KOPT-K1 (cell line): ENCODE measurements around the gene PHACTR3.

Source experiments
- H3K27ac ChIP-seq: fragments of 200-600 bp; sonication (generic); 2 replicates; pipeline ENCODE4 v1.5.1; 2016; ENCODE audit warnings: antibody characterized with exemption, mild to moderate bottlenecking, low read depth, low read length; ENCODE audit not compliant: poor library complexity, severe bottlenecking
- H3K36me3 ChIP-seq: fragments of 200-600 bp; sonication (generic); 2 replicates; pipeline ENCODE4 v1.5.1; 2017; ENCODE audit warnings: antibody characterized with exemption, mild to moderate bottlenecking, low read length, moderate library complexity; ENCODE audit not compliant: insufficient read depth
- H3K9me3 ChIP-seq: fragments of 200-600 bp; sonication (generic); 2 replicates; pipeline ENCODE4 v1.5.1; 2017; ENCODE audit warnings: antibody characterized with exemption, low read length, mild to moderate bottlenecking; ENCODE audit not compliant: insufficient read depth, poor library complexity, severe bottlenecking

Gene PHACTR3

DNA sequence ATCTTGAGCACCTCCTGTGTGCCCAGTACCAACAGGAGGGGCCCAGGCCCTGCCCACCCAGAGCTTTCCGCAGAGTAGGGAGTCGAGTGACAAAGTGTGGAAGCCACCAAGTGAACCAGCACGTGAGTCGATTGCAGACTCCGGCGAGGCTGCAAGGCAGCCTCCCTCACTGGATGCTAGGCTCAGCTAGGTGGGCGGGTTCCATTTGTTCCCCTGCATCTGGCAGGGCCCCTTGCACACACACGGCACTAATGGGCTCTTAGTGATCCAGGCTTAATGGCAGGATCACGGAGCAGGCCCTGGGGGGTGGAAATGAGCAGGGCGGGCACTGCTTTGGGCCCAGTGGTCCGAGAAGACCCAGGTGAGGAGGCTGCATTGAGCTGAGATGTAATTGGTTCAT is 140.4 kb downstream of the PHACTR3 start:
- no peaks in the 10 kb centered on the region for H3K9me3 ChIP-seq

DNA sequence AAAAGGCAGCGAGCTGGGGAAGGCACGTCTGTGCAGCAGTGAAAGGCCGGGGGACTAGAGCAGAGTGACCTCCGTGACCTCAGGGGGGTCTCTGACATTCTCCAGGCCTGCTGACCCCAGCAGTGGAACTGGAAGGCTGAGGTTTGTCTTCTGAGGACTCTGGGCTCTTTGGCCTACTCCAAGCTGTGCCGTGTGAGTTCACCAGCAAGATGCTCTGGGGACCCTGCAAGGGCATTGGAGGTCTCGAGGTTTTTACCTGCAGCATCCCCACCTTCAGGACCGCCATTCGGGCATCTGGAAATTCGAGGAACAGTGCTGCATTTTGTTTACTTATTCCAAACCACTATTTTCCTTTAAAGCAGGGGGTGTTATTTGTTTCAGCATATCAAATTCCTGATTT is 140.9 kb downstream of the PHACTR3 start:
- Histone ChIP-seq H3K27ac (no peak overlapping the region), H3K36me3 (peaks cover 58% of the 10 kb centered on the region), H3K9me3 (no peaks in the 10 kb centered on the region)

More for the DNA sequence above, 140.4 kb downstream of the PHACTR3 start:
- peaks cover 53% of the 10 kb centered on the region for H3K36me3 ChIP-seq
- no peak overlapping the region for H3K27ac ChIP-seq

DNA sequence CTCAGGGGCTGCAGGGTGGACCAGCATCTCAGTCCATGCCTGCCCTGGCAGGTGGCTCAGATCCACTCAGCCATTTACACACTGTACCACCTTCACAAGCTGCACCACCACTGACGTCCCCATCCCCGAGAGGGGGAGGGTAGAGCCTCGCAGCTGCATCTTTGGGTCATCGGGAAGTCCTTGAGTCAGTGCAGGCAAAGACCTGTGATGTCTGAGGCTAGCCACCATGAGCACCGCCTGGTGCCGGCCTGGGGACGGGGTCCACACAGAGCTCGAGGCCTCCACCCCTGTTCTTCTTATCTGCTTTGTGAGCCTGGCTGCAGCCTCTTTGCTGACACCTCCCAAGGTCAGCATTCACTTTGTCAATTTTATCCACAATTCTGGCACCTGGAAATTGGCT is 141.4 kb downstream of the PHACTR3 start:
- Histone ChIP-seq H3K9me3 (no peaks in the 10 kb centered on the region), H3K27ac (no peak overlapping the region), H3K36me3 (peaks cover 63% of the 10 kb centered on the region)

DNA sequence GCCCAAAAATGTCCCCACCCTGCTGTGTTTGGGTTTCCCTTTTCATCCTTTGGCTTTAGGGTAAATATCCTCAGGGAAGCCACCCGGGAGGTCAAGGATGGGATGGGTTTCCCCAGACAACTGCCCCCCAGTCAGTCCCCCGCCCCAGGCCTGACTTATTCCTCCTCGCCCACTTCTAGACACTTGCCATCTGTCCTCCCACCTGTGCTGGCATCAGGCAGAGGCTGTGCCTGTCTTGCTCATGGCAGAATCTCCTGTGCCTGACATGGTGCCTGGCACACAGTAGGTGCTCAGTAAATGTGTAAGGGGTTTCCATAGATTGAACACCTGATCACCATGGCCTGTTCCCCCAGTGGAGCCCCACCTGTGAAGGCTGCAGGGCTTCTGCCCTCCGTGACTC is 141.8 kb downstream of the PHACTR3 start:
- H3K36me3 ChIP-seq, result peaks cover 66% of the 10 kb centered on the region
- no peaks in the 10 kb centered on the region for H3K9me3 ChIP-seq
- no peak overlapping the region for H3K27ac ChIP-seq

DNA sequence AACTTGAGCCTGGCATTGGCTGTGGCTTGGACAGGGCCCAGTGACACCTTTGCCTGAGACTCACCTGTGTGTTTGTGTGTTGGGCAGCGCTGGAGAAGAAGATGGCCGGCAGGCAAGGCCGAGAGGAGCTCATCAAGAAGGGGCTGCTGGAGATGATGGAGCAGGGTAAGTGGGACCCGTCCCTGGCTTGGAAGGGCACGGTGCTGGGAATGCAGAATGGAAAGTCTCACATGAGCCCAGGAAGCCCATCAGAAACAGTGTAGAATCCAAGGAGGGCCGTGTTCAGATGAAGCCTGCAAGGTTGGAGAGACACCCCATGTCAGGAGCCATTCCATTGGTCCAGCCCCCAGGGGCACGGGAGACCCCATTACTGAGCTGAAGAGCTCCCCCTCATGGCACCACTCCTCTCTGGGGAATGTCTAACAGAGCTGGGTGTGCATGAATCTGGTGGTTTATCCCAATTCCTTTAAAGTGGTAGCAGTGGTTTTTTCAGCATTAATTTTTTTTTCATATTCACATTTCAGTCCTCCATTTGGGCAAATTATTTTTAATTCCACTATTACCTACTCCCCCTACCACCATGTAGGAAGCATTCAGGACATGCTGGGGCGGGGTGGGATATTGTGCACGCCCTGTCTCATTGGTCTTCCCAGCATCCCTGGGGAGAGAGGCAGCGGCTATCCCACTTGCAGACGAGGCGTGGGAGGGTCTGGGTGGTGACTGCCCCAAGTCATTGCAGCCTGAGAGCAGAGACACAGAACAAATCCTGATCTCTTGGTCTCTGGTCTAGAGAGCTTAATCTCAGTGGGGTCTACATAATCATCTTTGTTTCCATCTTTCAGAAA is 143.6 kb downstream of the PHACTR3 start:
- Histone ChIP-seq H3K36me3 (peaks cover 68% of the 10 kb centered on the region), H3K27ac (no peak overlapping the region)

DNA sequence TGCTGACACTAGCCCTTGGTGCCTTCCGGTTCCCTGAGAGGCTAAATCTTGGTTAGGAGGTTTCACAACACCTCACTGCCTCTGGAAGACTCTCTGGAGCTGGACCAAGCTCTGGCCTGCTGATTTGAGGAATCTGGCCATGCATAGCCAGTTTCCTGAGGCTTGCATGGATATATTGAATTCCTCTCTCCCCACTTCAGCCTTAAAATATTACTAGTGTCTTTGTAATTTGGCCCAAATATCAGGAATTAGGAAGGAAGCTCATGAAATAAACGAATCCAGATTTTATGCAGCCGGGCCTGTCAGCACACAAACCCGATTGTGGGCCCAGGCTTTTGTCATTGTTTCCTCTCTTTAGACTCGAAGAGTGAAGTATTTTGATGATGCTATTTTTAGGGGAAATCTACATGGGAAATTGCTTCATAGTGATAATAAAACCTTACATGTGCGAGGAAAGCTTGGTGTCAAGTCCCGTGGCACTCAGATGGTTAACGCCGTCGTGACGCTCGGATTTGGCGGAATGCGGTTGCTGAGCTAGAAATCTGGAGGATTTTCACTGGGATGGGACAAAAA is 144.4 kb downstream of the PHACTR3 start:
- H3K36me3 ChIP-seq, result peaks cover 71% of the 10 kb centered on the region
- H3K27ac ChIP-seq, result no peak overlapping the region
- no peaks in the 10 kb centered on the region for H3K9me3 ChIP-seq

More for the DNA sequence above, 143.6 kb downstream of the PHACTR3 start:
- no peaks in the 10 kb centered on the region for H3K9me3 ChIP-seq

DNA sequence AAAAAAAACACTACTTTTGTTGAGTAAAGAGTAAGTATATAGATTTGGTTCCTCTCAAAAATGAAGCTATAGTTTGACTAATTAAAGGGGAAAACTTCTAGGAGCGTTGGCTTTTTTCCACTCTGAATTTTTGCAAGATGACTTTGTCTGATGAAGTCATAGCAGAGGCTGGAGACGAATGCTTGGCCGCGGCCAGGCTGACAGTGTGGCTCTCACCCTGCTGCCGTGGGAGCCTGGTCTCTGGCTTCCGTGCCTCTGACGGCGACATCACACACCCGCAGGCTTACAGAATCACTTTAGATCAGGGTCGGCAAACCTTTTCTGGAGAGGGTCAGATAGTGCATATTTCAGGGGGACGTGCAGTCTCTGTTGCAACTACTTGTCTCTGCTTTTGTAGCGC is 145.0 kb downstream of the PHACTR3 start:
- Histone ChIP-seq H3K9me3 (no peaks in the 10 kb centered on the region), H3K36me3 (peaks cover 74% of the 10 kb centered on the region), H3K27ac (no peak overlapping the region)

DNA sequence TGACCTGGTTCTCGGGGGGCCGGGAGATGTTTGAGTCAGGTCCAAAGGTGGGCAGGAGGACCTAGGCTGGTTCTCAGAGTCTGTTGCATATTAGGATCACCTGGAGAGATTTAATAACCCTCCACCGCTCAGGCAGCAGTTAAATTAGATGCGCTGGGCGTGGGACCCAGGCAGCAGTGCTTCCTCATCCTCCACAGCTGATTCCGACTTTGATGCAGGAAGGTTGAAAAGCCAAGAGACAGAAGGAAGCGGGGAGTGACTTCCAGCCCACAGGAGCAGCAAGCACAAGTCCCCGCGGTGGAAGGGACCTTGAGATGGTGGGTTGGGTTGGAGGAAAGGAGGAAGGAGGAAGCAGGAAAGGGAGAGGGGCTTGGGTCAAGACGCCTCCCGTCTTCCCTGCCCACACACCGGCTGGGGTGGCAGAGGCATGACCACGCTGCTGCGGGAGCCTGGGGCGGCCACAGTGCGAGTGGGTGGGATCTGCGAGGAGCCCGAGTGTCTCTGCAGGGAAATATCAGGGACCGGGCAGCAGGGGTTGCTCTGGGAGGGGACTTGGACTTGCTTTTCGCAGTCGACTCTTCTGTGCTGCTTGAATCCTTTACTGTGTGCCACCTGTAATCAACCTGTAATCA is 146.0 kb downstream of the PHACTR3 start:
- no peak overlapping the region for H3K27ac ChIP-seq
- H3K9me3 ChIP-seq, result no peaks in the 10 kb centered on the region
- peaks cover 82% of the 10 kb centered on the region for H3K36me3 ChIP-seq

DNA sequence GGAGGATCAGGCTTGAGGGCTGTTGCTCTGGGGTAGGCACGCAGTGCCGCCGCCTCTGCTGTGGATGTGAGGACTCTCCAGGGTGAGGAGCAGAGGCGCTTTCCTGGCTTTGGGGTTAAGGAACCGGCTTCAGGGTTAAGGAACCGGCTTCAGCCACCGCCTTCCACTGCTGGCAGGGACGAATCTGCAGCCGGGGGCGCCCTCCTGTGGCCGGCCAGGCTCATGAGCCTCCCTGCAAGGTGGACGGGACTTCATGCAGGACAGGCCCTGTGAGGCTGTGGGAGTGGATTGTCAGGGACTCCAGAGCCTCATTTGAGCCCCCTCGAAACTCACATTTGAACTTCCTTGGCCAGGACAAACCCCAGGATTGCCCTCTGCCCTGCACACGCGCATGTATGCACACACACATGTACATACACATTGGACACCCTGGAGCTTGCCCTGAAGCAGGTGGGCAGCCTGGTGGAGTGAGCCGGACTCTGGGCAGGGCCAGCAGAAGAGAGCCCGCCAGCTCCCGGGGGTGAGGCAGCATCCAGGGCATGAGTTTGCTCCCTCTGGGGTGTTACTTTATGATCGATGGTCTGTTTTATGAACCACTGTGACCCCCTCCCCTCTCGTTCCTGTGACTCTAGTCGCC is 146.9 kb downstream of the PHACTR3 start:
- no peak overlapping the region for H3K27ac ChIP-seq
- peaks cover 84% of the 10 kb centered on the region for H3K36me3 ChIP-seq
- no peaks in the 10 kb centered on the region for H3K9me3 ChIP-seq

DNA sequence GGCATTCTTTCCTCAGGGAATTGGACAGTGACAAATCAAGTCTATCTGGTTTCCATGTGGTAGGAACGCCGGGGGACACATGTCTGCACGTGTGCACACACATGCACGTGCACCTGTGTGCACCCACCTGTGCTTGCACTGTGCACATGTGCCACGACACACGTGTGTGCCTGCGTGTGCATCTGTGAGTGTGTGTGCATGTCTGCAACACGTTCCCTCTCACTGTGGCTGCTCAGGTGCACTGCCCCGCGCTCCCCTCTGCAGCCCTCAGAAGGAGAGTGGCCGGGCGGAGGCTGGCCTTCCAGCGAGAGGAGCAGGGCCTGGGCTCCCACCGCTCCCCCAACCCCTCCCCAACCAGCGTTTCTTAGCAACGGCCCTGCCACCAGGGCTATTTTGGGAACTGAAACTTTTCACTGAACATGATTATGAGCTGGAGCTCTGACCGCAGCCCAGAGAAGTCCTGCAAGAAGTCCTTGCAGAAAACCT is 147.8 kb downstream of the PHACTR3 start:
- Histone ChIP-seq H3K9me3 (no peaks in the 10 kb centered on the region), H3K27ac (no peak overlapping the region), H3K36me3 (peaks cover 90% of the 10 kb centered on the region)

DNA sequence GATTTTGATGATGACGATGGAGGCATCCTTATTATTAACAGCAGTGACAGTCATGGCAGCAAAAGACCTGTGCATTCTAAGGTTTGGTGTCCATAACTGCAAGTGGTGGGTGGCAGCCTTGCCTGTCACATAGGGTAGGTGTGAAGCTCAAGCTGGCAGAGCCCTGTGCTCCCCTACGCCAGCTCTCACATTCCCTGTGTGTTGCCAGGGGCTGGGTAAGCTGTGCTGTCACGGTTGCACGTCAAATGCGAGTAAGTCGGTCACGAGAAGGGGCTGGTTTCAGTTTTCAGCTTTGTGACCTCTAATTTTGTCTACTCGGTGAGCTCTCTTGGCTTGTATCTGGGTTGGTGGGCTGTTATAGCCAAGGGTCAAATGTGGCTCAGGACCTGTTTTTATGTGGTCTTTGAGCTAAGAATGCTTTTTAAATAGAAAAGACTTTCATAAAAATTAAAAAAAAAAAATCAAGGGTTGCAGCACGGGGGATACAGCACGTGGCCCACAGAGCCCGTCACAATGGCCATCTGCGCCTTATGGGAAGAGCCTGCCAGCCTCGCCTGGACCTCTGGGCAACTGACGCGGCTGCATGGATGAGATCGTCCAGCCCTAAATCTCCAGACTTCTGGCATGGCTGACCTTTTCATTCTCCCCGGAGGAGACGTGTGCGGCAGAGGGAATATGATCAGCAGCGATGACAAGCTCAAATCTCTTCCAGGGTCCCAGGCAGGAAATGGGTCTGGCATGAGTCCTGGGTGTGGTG is 148.5 kb downstream of the PHACTR3 start:
- H3K36me3 ChIP-seq, result peaks cover 85% of the 10 kb centered on the region
- no peak overlapping the region for H3K27ac ChIP-seq
- no peaks in the 10 kb centered on the region for H3K9me3 ChIP-seq

DNA sequence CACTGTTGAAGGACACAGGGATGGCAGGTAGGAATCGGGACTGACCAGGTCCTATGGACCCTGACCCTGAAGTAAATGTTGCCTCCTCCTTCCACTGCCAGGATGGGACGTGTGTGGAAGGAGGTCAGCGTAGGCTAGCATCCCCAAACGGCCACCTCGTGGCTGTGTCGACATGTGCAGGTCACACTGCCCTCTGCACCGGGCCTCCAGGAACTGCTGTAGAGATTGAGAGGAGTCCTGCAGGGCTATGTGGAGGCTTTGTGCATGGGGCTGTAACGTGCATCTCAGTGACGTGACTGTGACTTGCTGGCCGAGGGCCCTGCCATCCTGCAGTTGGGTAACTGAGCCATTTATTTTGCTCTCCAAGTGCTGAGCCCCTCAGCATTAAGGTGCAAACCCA is 149.5 kb downstream of the PHACTR3 start:
- no peaks in the 10 kb centered on the region for H3K9me3 ChIP-seq
- no peak overlapping the region for H3K27ac ChIP-seq
- H3K36me3 ChIP-seq, result peaks cover 82% of the 10 kb centered on the region

DNA sequence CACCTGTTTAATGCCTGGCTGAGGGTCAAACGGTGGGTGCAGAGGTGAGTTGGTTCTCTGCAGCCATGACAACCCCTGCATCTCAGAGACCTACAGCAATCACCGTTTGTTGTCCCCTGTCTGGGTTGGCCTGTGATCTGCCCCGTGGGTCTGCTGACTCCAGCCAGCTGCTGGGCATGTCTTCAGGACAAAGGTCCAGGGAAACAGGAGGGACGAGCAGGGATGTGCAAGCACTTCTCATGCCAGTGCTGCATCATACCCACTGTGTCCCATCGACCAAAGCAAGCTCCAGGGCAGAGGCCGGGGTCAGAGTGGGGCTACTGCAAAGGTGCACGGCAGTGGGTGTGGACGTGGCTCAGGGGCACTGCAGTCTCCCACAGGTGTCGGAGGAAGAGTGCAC is 150.2 kb downstream of the PHACTR3 start:
- peaks cover 82% of the 10 kb centered on the region for H3K36me3 ChIP-seq
- H3K9me3 ChIP-seq, result no peaks in the 10 kb centered on the region
- H3K27ac ChIP-seq, result no peak overlapping the region

DNA sequence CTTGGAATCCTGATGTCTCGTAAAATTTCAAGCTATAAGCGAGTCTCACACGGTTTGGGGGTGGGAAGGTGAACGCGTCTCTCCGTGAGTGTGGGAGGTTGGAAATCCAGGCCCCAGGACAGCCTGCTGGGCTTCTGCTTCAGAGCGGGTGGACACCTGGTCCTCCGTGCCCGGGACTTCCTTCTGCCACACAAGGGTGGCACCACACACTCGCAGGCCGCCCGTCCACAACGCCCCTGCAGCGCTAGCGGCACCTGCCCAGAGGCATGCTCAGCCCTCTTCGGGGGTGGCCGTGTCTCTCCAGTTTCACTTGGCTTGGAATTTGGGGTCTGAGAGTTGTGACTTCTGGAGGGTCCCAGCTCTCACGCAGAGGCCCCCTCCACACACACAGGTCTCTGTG is 151.9 kb downstream of the PHACTR3 start:
- no peaks in the 10 kb centered on the region for H3K9me3 ChIP-seq

More for the DNA sequence above, 151.9 kb downstream of the PHACTR3 start:
- no peak overlapping the region for H3K27ac ChIP-seq
- H3K36me3 ChIP-seq, result peaks cover 86% of the 10 kb centered on the region
